ENCODE results near the gene NENF.

DNA sequence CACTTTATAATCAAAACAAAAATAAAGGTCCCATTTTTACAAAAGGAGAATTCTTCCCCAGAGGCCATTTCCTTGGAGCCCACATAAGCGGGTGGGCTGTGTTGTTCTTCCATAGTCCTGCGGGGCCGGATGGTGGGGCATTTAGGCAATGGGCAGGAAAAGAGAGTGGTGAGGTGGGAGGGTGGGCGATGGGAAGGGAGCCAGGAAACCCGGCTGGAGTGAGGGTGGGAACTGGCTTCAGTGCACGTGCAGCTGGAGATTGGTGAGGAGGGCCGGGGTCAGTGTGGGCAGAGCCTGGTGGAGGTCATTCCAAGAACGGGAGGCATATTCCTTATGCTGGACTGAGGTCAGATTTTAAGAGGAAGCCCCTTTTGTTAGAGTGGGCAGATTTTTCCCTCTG, 13.6 kb downstream of the NENF start:
- TF ChIP-seq, protein P1, sequence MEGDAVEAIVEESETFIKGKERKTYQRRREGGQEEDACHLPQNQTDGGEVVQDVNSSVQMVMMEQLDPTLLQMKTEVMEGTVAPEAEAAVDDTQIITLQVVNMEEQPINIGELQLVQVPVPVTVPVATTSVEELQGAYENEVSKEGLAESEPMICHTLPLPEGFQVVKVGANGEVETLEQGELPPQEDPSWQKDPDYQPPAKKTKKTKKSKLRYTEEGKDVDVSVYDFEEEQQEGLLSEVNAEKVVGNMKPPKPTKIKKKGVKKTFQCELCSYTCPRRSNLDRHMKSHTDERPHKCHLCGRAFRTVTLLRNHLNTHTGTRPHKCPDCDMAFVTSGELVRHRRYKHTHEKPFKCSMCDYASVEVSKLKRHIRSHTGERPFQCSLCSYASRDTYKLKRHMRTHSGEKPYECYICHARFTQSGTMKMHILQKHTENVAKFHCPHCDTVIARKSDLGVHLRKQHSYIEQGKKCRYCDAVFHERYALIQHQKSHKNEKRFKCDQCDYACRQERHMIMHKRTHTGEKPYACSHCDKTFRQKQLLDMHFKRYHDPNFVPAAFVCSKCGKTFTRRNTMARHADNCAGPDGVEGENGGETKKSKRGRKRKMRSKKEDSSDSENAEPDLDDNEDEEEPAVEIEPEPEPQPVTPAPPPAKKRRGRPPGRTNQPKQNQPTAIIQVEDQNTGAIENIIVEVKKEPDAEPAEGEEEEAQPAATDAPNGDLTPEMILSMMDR (conservative IDR thresholded peaks at IDR 0.05 in 1 of 2, IDR thresholded peaks at IDR 0.05 in 1 of 2; ENCODE audit: extremely low read depth in 1 of 2, insufficient read depth in 1 of 2, low read depth in 1 of 2, low read length in 2 of 2) = no peak
- TF ChIP-seq EZH2 (IDR thresholded peaks at IDR 0.05; ENCODE audit: borderline replicate concordance, low read length) = no peak
